SHP77 treated with DMSO at 0.1 percent for 48 hours (cell line): Measurements from ENCODE around the gene CYRIA.

Experiments
- DNase-seq: peaks from one replicate; lab custom pipeline; 2025; lab: John Stamatoyannopoulos, UW

The CYRIA gene

DNA sequence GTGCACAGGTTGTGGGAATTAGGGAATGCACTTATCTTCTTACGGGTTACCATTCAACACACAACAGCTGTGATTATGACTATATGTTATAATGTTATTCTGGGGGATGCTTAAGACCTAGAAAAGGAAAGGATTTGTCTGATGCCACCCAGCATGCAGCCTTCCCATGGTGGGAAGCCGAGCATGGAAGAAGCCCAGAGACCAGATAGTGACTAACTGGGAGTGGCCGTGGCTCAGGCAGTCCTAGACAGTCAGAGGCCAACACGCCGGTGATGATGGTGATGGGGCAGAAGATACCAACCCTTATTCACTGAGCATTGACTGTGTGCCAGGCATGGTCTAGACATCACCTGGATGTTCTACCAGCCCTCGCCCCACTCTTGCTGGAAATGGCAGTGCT lies 35.9 kb downstream of the CYRIA start:
- no peak for DNase-seq

DNA sequence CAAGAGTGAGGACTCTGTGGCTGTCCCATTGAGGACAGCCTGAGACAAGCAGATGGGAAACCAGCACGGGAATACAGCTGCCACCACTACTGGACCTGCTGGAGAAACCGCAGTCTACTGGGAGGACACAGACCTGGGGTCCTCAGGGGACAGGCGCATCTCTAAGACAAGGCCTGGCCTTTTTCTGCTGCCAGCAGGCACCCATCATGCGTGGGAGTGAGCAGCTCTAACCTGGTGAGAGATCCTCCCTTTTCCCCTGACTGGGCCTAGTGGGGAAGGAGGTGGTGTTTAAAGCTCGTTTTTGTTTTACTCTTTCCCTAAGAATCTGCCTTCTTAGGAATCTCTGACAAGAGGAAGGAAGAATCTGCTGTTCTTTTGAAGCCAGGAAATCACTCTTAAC lies 36.6 kb downstream of the CYRIA start:
- no peak for DNase-seq

GRCh38 chr2:16628314-16628713 lies 37.3 kb downstream of the CYRIA start:
- DNase-seq = no peak

- DNase-seq = no peak
These were observed 38.5 kb downstream of the CYRIA start for GRCh38 chr2:16626997-16627605.

- DNase-seq = no peak
These were observed 39.1 kb downstream of the CYRIA start for GRCh38 chr2:16626497-16626896.

DNA sequence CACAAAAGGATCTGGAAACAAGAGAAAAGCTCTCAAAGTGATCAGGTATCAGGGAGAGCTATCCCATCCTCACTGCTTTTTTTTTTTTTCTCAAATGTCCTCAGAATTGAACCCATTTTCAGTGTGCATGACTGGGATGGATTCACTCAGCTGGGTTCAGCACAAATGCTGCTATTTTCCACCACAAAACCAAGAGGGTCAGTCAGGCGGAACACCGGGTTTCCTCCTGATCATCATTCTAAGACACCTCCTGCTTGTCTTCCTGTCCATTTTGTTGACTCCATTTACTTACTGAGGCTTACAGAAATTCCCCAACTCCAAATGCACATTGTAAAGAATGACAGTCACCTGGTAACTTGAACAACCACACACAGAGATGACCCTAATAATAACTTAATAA lies 39.9 kb downstream of the CYRIA start:
- no peak for DNase-seq

GRCh38 chr2:16625201-16625729 lies 40.4 kb downstream of the CYRIA start:
- no peak for DNase-seq

- no peak for DNase-seq
These were observed 41.2 kb downstream of the CYRIA start for GRCh38 chr2:16624436-16624780.

DNA sequence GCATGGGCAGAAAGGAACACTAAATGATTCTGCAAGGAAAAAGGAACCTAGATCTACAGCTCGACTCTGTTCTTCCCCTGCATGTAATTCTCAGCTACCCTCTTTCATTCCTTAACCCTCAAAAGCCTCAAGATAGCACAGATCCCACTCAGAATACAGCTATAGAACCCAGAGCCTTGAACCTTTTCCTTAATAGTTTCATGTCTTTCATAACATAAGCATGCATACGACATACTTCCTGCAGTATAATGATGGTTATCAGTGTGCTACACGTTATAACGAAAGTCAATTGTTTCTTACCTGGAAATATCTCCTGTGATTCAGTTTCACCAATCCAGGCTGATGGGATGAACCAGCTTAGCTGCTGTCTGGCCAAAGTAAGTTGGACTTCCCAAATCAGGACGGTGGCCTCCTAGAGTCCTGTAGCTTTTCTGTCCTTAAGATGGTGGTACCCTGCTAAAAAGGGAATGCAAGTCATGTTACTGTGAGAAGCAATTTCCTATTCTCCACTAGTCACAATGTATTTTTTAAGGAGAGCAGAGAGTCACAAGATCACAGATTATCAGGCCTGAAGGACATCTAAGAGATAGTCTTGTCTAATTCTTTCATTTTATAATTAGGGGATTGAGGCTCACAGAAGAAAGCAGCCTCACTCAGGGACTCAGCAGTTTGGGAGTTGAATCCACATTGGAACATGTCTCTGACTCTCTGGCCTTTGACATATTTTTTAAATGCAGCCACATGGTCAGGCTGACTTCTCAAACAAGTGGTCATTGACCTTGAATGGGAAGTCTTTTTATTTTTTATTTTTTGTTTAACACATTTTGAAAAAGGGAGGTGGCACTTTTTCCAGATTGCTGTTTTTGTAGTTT lies 41.8 kb downstream of the CYRIA start:
- DNase-seq = no peak

- no peak for DNase-seq
These were observed 42.6 kb downstream of the CYRIA start for GRCh38 chr2:16623031-16623430.

GRCh38 chr2:16622399-16622968 lies 43.1 kb downstream of the CYRIA start:
- DNase-seq = no peak

- DNase-seq = no peak
These were observed 44.3 kb downstream of the CYRIA start for GRCh38 chr2:16621316-16621715.

DNA sequence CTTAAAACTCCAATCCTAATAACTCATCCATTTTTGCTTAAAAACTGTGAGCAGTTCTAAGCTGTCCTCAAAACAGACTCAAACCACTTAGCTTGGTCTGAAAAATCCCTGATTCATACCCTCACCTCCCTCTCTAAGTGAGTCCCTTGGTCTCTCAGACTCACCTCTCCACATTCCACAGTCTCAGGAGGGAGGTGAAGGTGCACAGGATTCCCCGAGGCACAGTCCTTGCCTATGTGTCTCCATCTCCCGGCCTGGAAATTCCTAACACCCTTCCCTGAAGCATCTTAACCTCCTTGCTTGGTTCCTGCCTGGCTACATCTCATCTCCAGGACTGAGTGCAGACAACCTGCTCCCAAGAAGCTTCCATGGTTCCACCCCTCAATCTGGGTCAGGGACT lies 45.0 kb downstream of the CYRIA start:
- no peak for DNase-seq

- no peak for DNase-seq
These were observed 45.9 kb downstream of the CYRIA start for GRCh38 chr2:16619576-16620245.

GRCh38 chr2:16617282-16618266 lies 48.1 kb downstream of the CYRIA start:
- DNase-seq = no peak
